WTC11 (cell line): ENCODE measurements around the gene IL36A. TPM values are rescaled to one million over a fixed set of nuclear protein-coding genes. Genes with fewer than 3 reads are reported as not detected.

Experiments used
- ATAC-seq: fragments of 200-7000 bp; cut with Tn5 transposase; 2 replicates; pipeline ENCODE4 v1.10.0; 2021; ENCODE audit warnings: mild to moderate bottlenecking, moderate library complexity
- CTCF ChIA-PET: fragments of 300-600 bp; sonication (Branson Sonifier 250); formaldehyde crosslinking; loops from one replicate; lab custom pipeline; 2021; ENCODE audit warnings: antibody characterized with exemption; lab: Charles Lee
- POLR2A ChIA-PET: fragments of 350-600 bp; sonication (Branson Sonifier 250); formaldehyde crosslinking; loops from one replicate; lab custom pipeline; 2021; ENCODE audit warnings: antibody characterized with exemption; lab: Charles Lee
- DNase-seq: peaks from one replicate; pipeline ENCODE4 v3.0.0; 2021; ENCODE audit warnings: low spot score
- H3K27ac Mint-ChIP-seq: 2 replicates; pipeline ENCODE4 v1.8.0; 2021; ENCODE audit warnings: mixed read lengths
- H3K27me3 Mint-ChIP-seq: 2 replicates; pipeline ENCODE4 v1.8.0; 2021; ENCODE audit warnings: low read depth, mild to moderate bottlenecking, moderate library complexity, mixed read lengths
- H3K36me3 Mint-ChIP-seq: 2 replicates; pipeline ENCODE4 v1.8.0; 2021; ENCODE audit warnings: mixed read lengths
- H3K4me1 Mint-ChIP-seq: 2 replicates; pipeline ENCODE4 v1.8.0; 2022; ENCODE audit warnings: mixed read lengths
- H3K4me3 Mint-ChIP-seq: 2 replicates; pipeline ENCODE4 v1.8.0; 2021; ENCODE audit warnings: mild to moderate bottlenecking, moderate library complexity, mixed read lengths
- H3K9me3 Mint-ChIP-seq: 2 replicates; pipeline ENCODE4 v1.8.0; 2021; ENCODE audit warnings: mixed read lengths
- CREM ChIP-seq: sonication (generic); formaldehyde crosslinking; IDR thresholded peaks from 2 replicates; pipeline ENCODE4 v1.8.1; 2022; ENCODE audit warnings: mild to moderate bottlenecking, missing genetic modification reagents, moderate library complexity
- CTCF ChIP-seq: fragments of 200-600 bp; IDR thresholded peaks from 2 replicates; pipeline ENCODE4 v1.8.0; 2022; ENCODE audit warnings: antibody characterized with exemption
- ERG ChIP-seq: fragments of 250-450 bp; sonication (Bioruptor Pico); IDR thresholded peaks from 2 replicates; pipeline ENCODE4 v1.8.0; 2021; ENCODE audit warnings: mild to moderate bottlenecking
- FOXJ3 ChIP-seq: sonication (generic); formaldehyde crosslinking; IDR thresholded peaks from 2 replicates; pipeline ENCODE4 v1.9.0; 2021; ENCODE audit warnings: missing genetic modification reagents, mild to moderate bottlenecking, borderline replicate concordance
- FOXP1 ChIP-seq: sonication (generic); formaldehyde crosslinking; IDR thresholded peaks from 2 replicates; pipeline ENCODE4 v1.8.0; 2022; ENCODE audit warnings: missing genetic modification reagents, mild to moderate bottlenecking, moderate library complexity, borderline replicate concordance
- HMGA2 ChIP-seq: fragments of 250-450 bp; sonication (Bioruptor Pico); IDR thresholded peaks from 2 replicates; pipeline ENCODE4 v1.4.0; 2021; ENCODE audit warnings: mild to moderate bottlenecking, moderate library complexity
- MXD4 ChIP-seq: fragments of 250-450 bp; sonication (Bioruptor Pico); IDR thresholded peaks from 2 replicates; pipeline ENCODE4 v1.8.0; 2021; ENCODE audit warnings: mild to moderate bottlenecking, moderate library complexity, borderline replicate concordance
- PRDM15 ChIP-seq: sonication (generic); formaldehyde crosslinking; IDR thresholded peaks from 2 replicates; pipeline ENCODE4 v1.8.0; 2022; ENCODE audit warnings: missing genetic modification reagents
- ZNF121 ChIP-seq: sonication (generic); formaldehyde crosslinking; IDR thresholded peaks from 2 replicates; pipeline ENCODE4 v1.8.0; 2023; ENCODE audit warnings: missing genetic modification reagents
- ZNF138 ChIP-seq: sonication (generic); formaldehyde crosslinking; conservative IDR thresholded peaks from 2 replicates; pipeline ENCODE4 v1.8.1; 2022; ENCODE audit warnings: mild to moderate bottlenecking, moderate library complexity, missing genetic modification reagents
- ZNF232 ChIP-seq: sonication (generic); formaldehyde crosslinking; IDR thresholded peaks from 2 replicates; pipeline ENCODE4 v1.8.0; 2022; ENCODE audit warnings: mild to moderate bottlenecking, missing genetic modification reagents
- ZNF281 ChIP-seq: sonication (generic); formaldehyde crosslinking; IDR thresholded peaks from 2 replicates; pipeline ENCODE4 v1.8.0; 2023; ENCODE audit warnings: mild to moderate bottlenecking, missing genetic modification reagents
- ZNF396 ChIP-seq: fragments of 250-450 bp; sonication (Bioruptor Pico); IDR thresholded peaks from 2 replicates; pipeline ENCODE4 v1.8.0; 2021; ENCODE audit warnings: mild to moderate bottlenecking, moderate library complexity, borderline replicate concordance
- ZNF671 ChIP-seq: fragments of 250-450 bp; sonication (Bioruptor Pico); IDR thresholded peaks from 2 replicates; pipeline ENCODE4 v1.8.0; 2021; ENCODE audit warnings: mild to moderate bottlenecking
- total RNA-seq: library from RNA; stranded (reverse); gene quantifications from 3 replicates; pipeline ENCODE4 v1.2.3, GENCODE V29; 2021
- TF ChIP-seq, protein P1 (sequence below): sonication (generic); formaldehyde crosslinking; IDR thresholded peaks from 2 replicates; pipeline ENCODE4 v1.8.1; 2023; ENCODE audit warnings: mild to moderate bottlenecking, moderate library complexity, missing genetic modification reagents
- TF ChIP-seq, protein P2 (sequence below): sonication (generic); formaldehyde crosslinking; IDR thresholded peaks from 2 replicates; pipeline ENCODE4 v1.8.0; 2022; ENCODE audit warnings: mild to moderate bottlenecking, missing genetic modification reagents

The IL36A gene
- total RNA-seq, 1 experiment from 2014 or later, result not detected

GRCh38 chr2:112977559-112978056, 27.7 kb upstream of the IL36A start, which contains the start of gene IL36G:
Gene IL36G, plus strand, starts transcription at chr2:112978006. Its CDS starts 633 bp downstream, at chr2:112978639.
- no peak within 1 kb of the TSS for H3K4me3 Mint-ChIP-seq
- H3K36me3 Mint-ChIP-seq, result no peaks in the 10 kb centered on the region
- ChIA-PET POLR2A (no interaction called here), CTCF (interaction anchor here (1.3 to 3.0 kb wide), 3 partner anchors 18 to 221 kb away, joined by 4 to 12 read pairs (median 6); no protein-coding TSS in a partner anchor)
- TF ChIP-seq ZNF396, result no peak
- no peak for TF ChIP-seq CTCF
- TF ChIP-seq ZNF138, result no peak
- TF ChIP-seq MXD4 (CRISPR knock-in tag), result no peak
- TF ChIP-seq, protein P1, sequence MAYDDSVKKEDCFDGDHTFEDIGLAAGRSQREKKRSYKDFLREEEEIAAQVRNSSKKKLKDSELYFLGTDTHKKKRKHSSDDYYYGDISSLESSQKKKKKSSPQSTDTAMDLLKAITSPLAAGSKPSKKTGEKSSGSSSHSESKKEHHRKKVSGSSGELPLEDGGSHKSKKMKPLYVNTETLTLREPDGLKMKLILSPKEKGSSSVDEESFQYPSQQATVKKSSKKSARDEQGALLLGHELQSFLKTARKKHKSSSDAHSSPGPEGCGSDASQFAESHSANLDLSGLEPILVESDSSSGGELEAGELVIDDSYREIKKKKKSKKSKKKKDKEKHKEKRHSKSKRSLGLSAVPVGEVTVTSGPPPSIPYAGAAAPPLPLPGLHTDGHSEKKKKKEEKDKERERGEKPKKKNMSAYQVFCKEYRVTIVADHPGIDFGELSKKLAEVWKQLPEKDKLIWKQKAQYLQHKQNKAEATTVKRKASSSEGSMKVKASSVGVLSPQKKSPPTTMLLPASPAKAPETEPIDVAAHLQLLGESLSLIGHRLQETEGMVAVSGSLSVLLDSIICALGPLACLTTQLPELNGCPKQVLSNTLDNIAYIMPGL (CRISPR knock-in tag), result no peak
- TF ChIP-seq HMGA2 (CRISPR knock-in tag), result no peak
- TF ChIP-seq CREM (CRISPR knock-in tag), result no peak
- TF ChIP-seq FOXP1 (CRISPR knock-in tag), result no peak
- TF ChIP-seq, protein P2, sequence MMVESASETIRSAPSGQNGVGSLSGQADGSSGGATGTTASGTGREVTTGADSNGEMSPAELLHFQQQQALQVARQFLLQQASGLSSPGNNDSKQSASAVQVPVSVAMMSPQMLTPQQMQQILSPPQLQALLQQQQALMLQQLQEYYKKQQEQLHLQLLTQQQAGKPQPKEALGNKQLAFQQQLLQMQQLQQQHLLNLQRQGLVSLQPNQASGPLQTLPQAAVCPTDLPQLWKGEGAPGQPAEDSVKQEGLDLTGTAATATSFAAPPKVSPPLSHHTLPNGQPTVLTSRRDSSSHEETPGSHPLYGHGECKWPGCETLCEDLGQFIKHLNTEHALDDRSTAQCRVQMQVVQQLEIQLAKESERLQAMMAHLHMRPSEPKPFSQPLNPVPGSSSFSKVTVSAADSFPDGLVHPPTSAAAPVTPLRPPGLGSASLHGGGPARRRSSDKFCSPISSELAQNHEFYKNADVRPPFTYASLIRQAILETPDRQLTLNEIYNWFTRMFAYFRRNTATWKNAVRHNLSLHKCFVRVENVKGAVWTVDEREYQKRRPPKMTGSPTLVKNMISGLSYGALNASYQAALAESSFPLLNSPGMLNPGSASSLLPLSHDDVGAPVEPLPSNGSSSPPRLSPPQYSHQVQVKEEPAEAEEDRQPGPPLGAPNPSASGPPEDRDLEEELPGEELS (CRISPR knock-in tag), result no peak
- TF ChIP-seq ZNF671 (CRISPR knock-in tag), result no peak
- no peak for TF ChIP-seq FOXJ3
- TF ChIP-seq ZNF281 (CRISPR knock-in tag), result no peak
- TF ChIP-seq ZNF121, result no peak
- TF ChIP-seq ERG (CRISPR knock-in tag), result no peak
- TF ChIP-seq ZNF232 (CRISPR knock-in tag), result no peak
- TF ChIP-seq PRDM15 (CRISPR knock-in tag), result no peak
- no peaks in the 10 kb centered on the region for H3K4me1 Mint-ChIP-seq
- H3K9me3 Mint-ChIP-seq, result no peaks in the 10 kb centered on the region
- ATAC-seq (no peak), DNase-seq (no peak)
- peaks cover 46% of the 10 kb centered on the region for H3K27me3 Mint-ChIP-seq
- H3K27ac Mint-ChIP-seq, result no peak within 1 kb of the TSS
